Brain microvascular endothelial cell (primary cell): ENCODE measurements around the gene MMADHC.
"Not testable (repeated sequence)": the region's sequence is repeated elsewhere in the genome, so short reads cannot be mapped to it uniquely, and the experiment has no call there.

Source experiments
- DNase-seq: peaks from one replicate; pipeline ENCODE4 v3.0.0-alpha.2; 2020
- H3K27ac ChIP-seq: fragments of 250-450 bp; sonication (Bioruptor Pico); 2 replicates; pipeline ENCODE4 v1.5.1; 2020; ENCODE audit warnings: mild to moderate bottlenecking, moderate library complexity
- H3K27me3 ChIP-seq: fragments of 250-450 bp; sonication (Bioruptor Pico); replicated peaks from 2 replicates; pipeline ENCODE4 v1.5.1; 2020; ENCODE audit warnings: mild to moderate bottlenecking
- H3K36me3 ChIP-seq: fragments of 250-450 bp; sonication (Bioruptor Pico); replicated peaks from 2 replicates; pipeline ENCODE4 v1.5.1; 2020; ENCODE audit warnings: mild to moderate bottlenecking
- H3K4me3 ChIP-seq: 2 replicates; pipeline ENCODE4 v1.5.1; 2011; ENCODE audit warnings: low read depth, mild to moderate bottlenecking, control low read depth, low read length, moderate library complexity
- CTCF ChIP-seq: IDR thresholded peaks from 2 replicates; pipeline ENCODE4 v1.5.1; 2011; ENCODE audit warnings: low read depth, mild to moderate bottlenecking, moderate library complexity, low read length, control low read depth, inconsistent platforms; ENCODE audit errors: missing control alignments
- in situ Hi-C: cut with HindIII; loops from 2 replicates; pipeline ENCODE4 v1.10.0; 2017; ENCODE audit warnings: low sequenced_read_pairs, low pct_ligation_motif_present

Gene MMADHC

GRCh38 chr2:149572102-149572953, 15.2 kb downstream of the MMADHC start:
- no peak for TF ChIP-seq CTCF
- H3K27ac ChIP-seq = no peak overlapping the region
- in situ Hi-C loops = no loop called here
- peaks cover 54% of the 10 kb centered on the region for H3K36me3 ChIP-seq
- no peaks in the 10 kb centered on the region for H3K27me3 ChIP-seq
- H3K4me3 ChIP-seq = no peak overlapping the region
- no peak for DNase-seq

GRCh38 chr2:149568138-149568537, 19.4 kb downstream of the MMADHC start:
- no peak for TF ChIP-seq CTCF
- in situ Hi-C loops = no loop called here
- Histone ChIP-seq H3K27me3 (no peaks in the 10 kb centered on the region), H3K27ac (no peak overlapping the region), H3K36me3 (peaks cover 34% of the 10 kb centered on the region), H3K4me3 (no peak overlapping the region)
- DNase-seq = no peak

GRCh38 chr2:149566652-149567051, 20.9 kb downstream of the MMADHC start:
- Histone ChIP-seq H3K4me3 (no peak overlapping the region), H3K27me3 (no peaks in the 10 kb centered on the region), H3K36me3 (peaks cover 25% of the 10 kb centered on the region), H3K27ac (no peak overlapping the region)
- in situ Hi-C loops = no loop called here
- no peak for TF ChIP-seq CTCF
- no peak for DNase-seq

- DNase-seq, H3K4me3 ChIP-seq, in situ Hi-C loops, H3K27me3 ChIP-seq, H3K27ac ChIP-seq: not testable (repeated sequence)
- peaks cover 20% of the 10 kb centered on the region for H3K36me3 ChIP-seq
Measured at GRCh38 chr2:149565625-149566024, 21.9 kb downstream of the MMADHC start.

- DNase-seq = no peak
- in situ Hi-C loops = no loop called here
- TF ChIP-seq CTCF = no peak
- H3K4me3 ChIP-seq = no peak overlapping the region
- H3K27me3 ChIP-seq = no peaks in the 10 kb centered on the region
- H3K27ac ChIP-seq = no peak overlapping the region
- peaks cover 20% of the 10 kb centered on the region for H3K36me3 ChIP-seq
Measured at GRCh38 chr2:149564983-149565382, 22.6 kb downstream of the MMADHC start.

GRCh38 chr2:149564097-149564496, 23.5 kb downstream of the MMADHC start:
- in situ Hi-C loops = no loop called here
- no peak for TF ChIP-seq CTCF
- no peak for DNase-seq
- H3K27ac ChIP-seq = no peak overlapping the region
- H3K36me3 ChIP-seq = peaks cover 16% of the 10 kb centered on the region
- H3K4me3 ChIP-seq = no peak overlapping the region
- H3K27me3 ChIP-seq = no peaks in the 10 kb centered on the region
